NCI-H146 treated with DMSO at 0.1 percent for 48 hours (cell line): Measurements from ENCODE around the gene ARHGAP44.

Source experiments
- DNase-seq: peaks from one replicate; lab custom pipeline; 2025; ENCODE audit not compliant: unreplicated experiment; lab: John Stamatoyannopoulos, UW

Gene ARHGAP44

GRCh38 chr17:12896180-12896785, 107.0 kb downstream of the ARHGAP44 start:
- DNase-seq: no peak

- no peak for DNase-seq
Observed at GRCh38 chr17:12898110-12898509, 108.8 kb downstream of the ARHGAP44 start.

- no peak for DNase-seq
Observed at GRCh38 chr17:12899604-12900003, 110.3 kb downstream of the ARHGAP44 start.

GRCh38 chr17:12900474-12900873, 111.2 kb downstream of the ARHGAP44 start:
- DNase-seq: no peak

- no peak for DNase-seq
Observed at GRCh38 chr17:12902046-12902445, 112.7 kb downstream of the ARHGAP44 start.

- DNase-seq: no peak
Observed at GRCh38 chr17:12907477-12907876, 118.2 kb downstream of the ARHGAP44 start.

GRCh38 chr17:12909046-12909445, 119.7 kb downstream of the ARHGAP44 start:
- no peak for DNase-seq

GRCh38 chr17:12909511-12909910, 120.2 kb downstream of the ARHGAP44 start:
- DNase-seq: no peak

GRCh38 chr17:12911239-12911638, 121.9 kb downstream of the ARHGAP44 start:
- no peak for DNase-seq

- DNase-seq: no peak
Observed at GRCh38 chr17:12917399-12917798, 128.1 kb downstream of the ARHGAP44 start.

- DNase-seq: no peak
Observed at GRCh38 chr17:12918142-12918541, 128.8 kb downstream of the ARHGAP44 start.

- no peak for DNase-seq
Observed at GRCh38 chr17:12922120-12922519, 132.8 kb downstream of the ARHGAP44 start.

- DNase-seq: no peak
Observed at GRCh38 chr17:12924614-12925013, 135.3 kb downstream of the ARHGAP44 start.

GRCh38 chr17:12927001-12927400, 137.7 kb downstream of the ARHGAP44 start:
- no peak for DNase-seq

- DNase-seq: no peak
Observed at GRCh38 chr17:12927541-12928425, 138.5 kb downstream of the ARHGAP44 start.

- peak; percentile 20 for DNase-seq
Observed at GRCh38 chr17:12928736-12929135, 139.4 kb downstream of the ARHGAP44 start.

GRCh38 chr17:12936501-12936900, 147.2 kb downstream of the ARHGAP44 start:
- no peak for DNase-seq

- no peak for DNase-seq
Observed at GRCh38 chr17:12940699-12941098, 151.4 kb downstream of the ARHGAP44 start.

GRCh38 chr17:12947047-12947446, 157.7 kb downstream of the ARHGAP44 start:
- no peak for DNase-seq

GRCh38 chr17:12952012-12952411, 162.7 kb downstream of the ARHGAP44 start:
- no peak for DNase-seq

- DNase-seq: no peak
Observed at GRCh38 chr17:12953156-12953555, 163.9 kb downstream of the ARHGAP44 start.

GRCh38 chr17:12955521-12955920, 166.2 kb downstream of the ARHGAP44 start:
- no peak for DNase-seq
